ENCODE measurements around the gene TM4SF18. TPM values are rescaled to one million over a fixed set of nuclear protein-coding genes. Genes with fewer than 3 reads are reported as not detected.

Gene TM4SF18
- total RNA-seq, 1 donor from 2014 or later, result 5.6 TPM

DNA sequence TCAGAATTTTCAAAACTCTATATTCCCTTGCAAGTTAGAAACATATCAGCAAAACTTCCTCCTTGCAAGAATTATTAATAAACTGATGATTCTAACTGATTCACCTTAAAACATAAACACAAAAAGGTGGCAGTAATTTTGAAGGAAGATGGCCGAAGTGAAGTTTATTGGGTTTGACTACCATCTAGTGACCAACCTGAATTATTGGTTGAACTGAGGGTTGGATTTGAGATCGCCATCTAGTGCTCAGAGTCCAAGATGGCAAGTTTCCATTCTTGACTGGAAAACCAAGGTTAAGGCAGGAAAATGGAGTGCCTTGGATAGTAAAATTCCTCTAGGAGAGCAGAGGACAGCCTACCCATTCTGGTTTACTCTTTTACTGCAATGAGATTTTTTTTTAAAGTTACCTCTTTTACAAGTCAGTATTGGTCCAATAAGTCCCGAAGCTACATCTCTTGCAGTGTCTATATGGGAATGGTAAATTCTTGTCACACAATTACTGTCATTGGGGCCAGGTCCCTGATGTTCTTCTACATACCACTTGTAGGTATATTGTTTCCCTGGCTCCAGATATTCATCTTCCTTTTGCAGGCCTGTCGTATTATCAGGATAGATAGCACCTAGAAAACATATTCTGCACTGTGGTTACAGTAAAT lies 60.2 kb downstream of the TM4SF18 start:
- Mint-ChIP-seq H3K4me3 (ENCODE audit: unreplicated experiment) (no peak overlapping the region), H3K9me3 (ENCODE audit: unreplicated experiment) (no peaks in the 10 kb centered on the region), H3K36me3 (ENCODE audit: low read depth, unreplicated experiment) (no peaks in the 10 kb centered on the region), H3K27ac (ENCODE audit: unreplicated experiment) (no peak overlapping the region), H3K4me1 (ENCODE audit: low read depth, unreplicated experiment) (peaks cover 20% of the 10 kb centered on the region), H3K27me3 (ENCODE audit: low read depth, unreplicated experiment) (no peaks in the 10 kb centered on the region)
- Histone ChIP-seq H3K79me2 (ENCODE audit: insufficient read depth, low read length) (no peaks in the 10 kb centered on the region), H3K9ac (ENCODE audit: low read length) (no peak overlapping the region), H4K20me1 (ENCODE audit: insufficient read depth, low read length) (no peaks in the 10 kb centered on the region), H2AFZ (ENCODE audit: low read depth, low read length) (no peak overlapping the region), H3K27ac (ENCODE audit: low read depth, low read length) (no peak overlapping the region), H3K4me2 (ENCODE audit: low read length) (no peak overlapping the region), H3K4me3 (ENCODE audit: insufficient read depth, low read depth, low read length) (no peak overlapping the region), H3K27me3 (ENCODE audit: insufficient read depth, low read length) (no peaks in the 10 kb centered on the region), H3K9me3 (ENCODE audit: insufficient read depth, low read depth, low read length) (no peaks in the 10 kb centered on the region), H3K4me1 (ENCODE audit: insufficient read depth, low read length) (peaks cover 10% of the 10 kb centered on the region), H3K36me3 (ENCODE audit: insufficient read depth, low read length) (no peaks in the 10 kb centered on the region)
- peak; percentile 70 for DNase-seq (ENCODE audit: low read depth)
- TF ChIP-seq, protein P1, sequence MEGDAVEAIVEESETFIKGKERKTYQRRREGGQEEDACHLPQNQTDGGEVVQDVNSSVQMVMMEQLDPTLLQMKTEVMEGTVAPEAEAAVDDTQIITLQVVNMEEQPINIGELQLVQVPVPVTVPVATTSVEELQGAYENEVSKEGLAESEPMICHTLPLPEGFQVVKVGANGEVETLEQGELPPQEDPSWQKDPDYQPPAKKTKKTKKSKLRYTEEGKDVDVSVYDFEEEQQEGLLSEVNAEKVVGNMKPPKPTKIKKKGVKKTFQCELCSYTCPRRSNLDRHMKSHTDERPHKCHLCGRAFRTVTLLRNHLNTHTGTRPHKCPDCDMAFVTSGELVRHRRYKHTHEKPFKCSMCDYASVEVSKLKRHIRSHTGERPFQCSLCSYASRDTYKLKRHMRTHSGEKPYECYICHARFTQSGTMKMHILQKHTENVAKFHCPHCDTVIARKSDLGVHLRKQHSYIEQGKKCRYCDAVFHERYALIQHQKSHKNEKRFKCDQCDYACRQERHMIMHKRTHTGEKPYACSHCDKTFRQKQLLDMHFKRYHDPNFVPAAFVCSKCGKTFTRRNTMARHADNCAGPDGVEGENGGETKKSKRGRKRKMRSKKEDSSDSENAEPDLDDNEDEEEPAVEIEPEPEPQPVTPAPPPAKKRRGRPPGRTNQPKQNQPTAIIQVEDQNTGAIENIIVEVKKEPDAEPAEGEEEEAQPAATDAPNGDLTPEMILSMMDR (IDR thresholded peaks at IDR 0.05; ENCODE audit: insufficient read depth, low read depth, low read length), result peak; percentile 100
- no peak for TF ChIP-seq EZH2 (IDR thresholded peaks at IDR 0.05; ENCODE audit: insufficient read depth, low read length)
- peak; percentile 88 for FAIRE-seq

DNA sequence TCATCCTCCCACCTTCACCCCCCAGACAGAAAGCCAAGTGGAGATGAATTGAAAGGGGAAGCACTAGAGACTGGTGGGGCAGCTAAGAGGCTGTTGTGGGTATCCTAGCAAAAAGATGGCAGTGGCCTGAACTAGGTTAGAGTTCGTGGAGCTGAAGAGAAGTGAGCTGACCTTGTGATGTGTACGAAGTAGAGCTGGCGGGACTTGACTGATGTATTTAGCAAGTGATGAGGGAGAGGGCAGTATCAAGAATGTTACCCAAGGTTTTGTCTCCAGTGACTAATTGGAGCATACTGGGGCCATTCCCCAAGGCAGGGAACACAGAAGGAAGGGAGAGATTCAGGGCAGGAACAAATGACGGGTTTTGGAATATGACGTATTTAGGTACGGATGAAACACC lies 61.8 kb downstream of the TM4SF18 start:
- Mint-ChIP-seq H3K4me3 (ENCODE audit: unreplicated experiment) (no peak overlapping the region), H3K36me3 (ENCODE audit: low read depth, unreplicated experiment) (no peaks in the 10 kb centered on the region), H3K9me3 (ENCODE audit: unreplicated experiment) (no peaks in the 10 kb centered on the region), H3K27me3 (ENCODE audit: low read depth, unreplicated experiment) (no peaks in the 10 kb centered on the region), H3K27ac (ENCODE audit: unreplicated experiment) (no peak overlapping the region), H3K4me1 (ENCODE audit: low read depth, unreplicated experiment) (peaks cover 10% of the 10 kb centered on the region)
- DNase-seq (ENCODE audit: low read depth), result no peak
- no peak for FAIRE-seq
- no peaks in the 10 kb centered on the region for H3K27me3 ChIP-seq (ENCODE audit: insufficient read depth, low read length)
- TF ChIP-seq EZH2 (IDR thresholded peaks at IDR 0.05; ENCODE audit: insufficient read depth, low read length), result no peak
- TF ChIP-seq, protein P1 (IDR thresholded peaks at IDR 0.05; ENCODE audit: insufficient read depth, low read depth, low read length), result no peak
- no peak overlapping the region for H2AFZ ChIP-seq (ENCODE audit: low read depth, low read length)
- H3K4me2 ChIP-seq (ENCODE audit: low read length), result no peak overlapping the region
- no peaks in the 10 kb centered on the region for H4K20me1 ChIP-seq (ENCODE audit: insufficient read depth, low read length)
- H3K4me3 ChIP-seq (ENCODE audit: insufficient read depth, low read depth, low read length), result no peak overlapping the region
- H3K4me1 ChIP-seq (ENCODE audit: insufficient read depth, low read length), result no peaks in the 10 kb centered on the region
- no peak overlapping the region for H3K27ac ChIP-seq (ENCODE audit: low read depth, low read length)
- H3K36me3 ChIP-seq (ENCODE audit: insufficient read depth, low read length), result no peaks in the 10 kb centered on the region
- no peaks in the 10 kb centered on the region for H3K9me3 ChIP-seq (ENCODE audit: insufficient read depth, low read depth, low read length)
- no peak overlapping the region for H3K9ac ChIP-seq (ENCODE audit: low read length)
- no peaks in the 10 kb centered on the region for H3K79me2 ChIP-seq (ENCODE audit: insufficient read depth, low read length)

DNA sequence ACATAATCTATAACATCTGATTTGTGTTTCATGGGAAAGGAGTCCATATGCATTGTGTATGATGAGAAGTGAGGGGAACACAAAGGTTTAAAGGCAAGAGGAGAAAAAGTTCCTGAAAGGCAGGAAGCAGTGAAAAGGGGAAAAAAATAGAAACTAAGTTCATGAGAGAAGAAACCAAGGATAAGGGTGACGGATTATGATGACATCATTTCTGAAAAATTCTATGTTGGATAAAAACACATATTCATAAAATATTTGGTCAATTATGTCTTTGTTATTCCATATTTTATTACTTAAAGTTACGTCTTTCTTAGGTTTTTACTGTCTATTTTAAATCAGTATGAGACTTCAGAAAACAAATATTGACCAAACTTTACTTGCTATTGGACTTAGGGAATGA lies 63.3 kb downstream of the TM4SF18 start:
- H3K9me3 Mint-ChIP-seq (ENCODE audit: unreplicated experiment), result no peaks in the 10 kb centered on the region
- no peaks in the 10 kb centered on the region for H3K27me3 Mint-ChIP-seq (ENCODE audit: low read depth, unreplicated experiment)
- no peaks in the 10 kb centered on the region for H3K4me1 ChIP-seq (ENCODE audit: insufficient read depth, low read length)
- H3K36me3 Mint-ChIP-seq (ENCODE audit: low read depth, unreplicated experiment), result no peaks in the 10 kb centered on the region
- H3K4me3 Mint-ChIP-seq (ENCODE audit: unreplicated experiment), result no peak overlapping the region
- H3K79me2 ChIP-seq (ENCODE audit: insufficient read depth, low read length), result no peaks in the 10 kb centered on the region
- no peak overlapping the region for H3K9ac ChIP-seq (ENCODE audit: low read length)
- no peaks in the 10 kb centered on the region for H4K20me1 ChIP-seq (ENCODE audit: insufficient read depth, low read length)
- peaks cover 9% of the 10 kb centered on the region for H3K4me1 Mint-ChIP-seq (ENCODE audit: low read depth, unreplicated experiment)
- H3K27ac ChIP-seq (ENCODE audit: low read depth, low read length), result no peak overlapping the region
- H3K36me3 ChIP-seq (ENCODE audit: insufficient read depth, low read length), result no peaks in the 10 kb centered on the region
- FAIRE-seq (no peak), DNase-seq (ENCODE audit: low read depth) (peak; percentile 8)
- no peaks in the 10 kb centered on the region for H3K27me3 ChIP-seq (ENCODE audit: insufficient read depth, low read length)
- H3K9me3 ChIP-seq (ENCODE audit: insufficient read depth, low read depth, low read length), result no peaks in the 10 kb centered on the region
- no peak overlapping the region for H2AFZ ChIP-seq (ENCODE audit: low read depth, low read length)
- no peak overlapping the region for H3K27ac Mint-ChIP-seq (ENCODE audit: unreplicated experiment)
- H3K4me3 ChIP-seq (ENCODE audit: insufficient read depth, low read depth, low read length), result no peak overlapping the region
- TF ChIP-seq, protein P1 (IDR thresholded peaks at IDR 0.05; ENCODE audit: insufficient read depth, low read depth, low read length), result no peak
- no peak for TF ChIP-seq EZH2 (IDR thresholded peaks at IDR 0.05; ENCODE audit: insufficient read depth, low read length)
- no peak overlapping the region for H3K4me2 ChIP-seq (ENCODE audit: low read length)
